Uterus (tissue), 4 donors: ENCODE results near the gene ASIC3. TPM values are rescaled to one million over a fixed set of nuclear protein-coding genes. Genes with fewer than 3 reads are reported as not detected.

ENCODE experiments used
- DNase-seq, 2 donors: peaks; one replicate each; pipeline ENCODE4 v3.0.0-alpha.2; 2019 to 2020
- H3K27ac ChIP-seq, 2 donors: fragments of 200-600 bp; sonication (generic); 1 replicate in 1 of 2; 2 replicates in 1 of 2; pipeline ENCODE4 v1.5.1; 2016 to 2018
- H3K27me3 ChIP-seq, 2 donors: fragments of 200-600 bp; sonication (generic); one replicate each; pipeline ENCODE4 v1.5.1; 2018 to 2019; ENCODE audit warnings: control low read depth in 1 of 2
- H3K36me3 ChIP-seq, 2 donors: fragments of 200-600 bp; sonication (generic); one replicate each; pipeline ENCODE4 v1.5.1; 2019; ENCODE audit warnings: control low read depth in 1 of 2
- H3K4me1 ChIP-seq, 2 donors: fragments of 200-600 bp; sonication (generic); one replicate each; pipeline ENCODE4 v1.5.1; 2018 to 2019; ENCODE audit warnings: control low read depth in 1 of 2
- H3K4me3 ChIP-seq, 2 donors: fragments of 200-600 bp; sonication (generic); 1 replicate in 1 of 2; 2 replicates in 1 of 2; pipeline ENCODE4 v1.5.1; 2018 to 2019; ENCODE audit warnings: mild to moderate bottlenecking in 1 of 2
- H3K9me3 ChIP-seq, 2 donors: fragments of 200-600 bp; sonication (generic); one replicate each; pipeline ENCODE4 v1.5.1; 2019; ENCODE audit warnings: control low read depth in 1 of 2
- CTCF ChIP-seq, 4 experiments: fragments of 200-600 bp in 2 of 4; fragments of 450-650 bp in 2 of 4; sonication (generic) in 2 of 4; IDR thresholded peaks; one replicate each; pipeline ENCODE4 v1.5.1; 2016 to 2019; ENCODE audit warnings: antibody characterized with exemption in 4 of 4, mild to moderate bottlenecking in 2 of 4, moderate library complexity in 1 of 4
- POLR2A ChIP-seq, 2 donors: fragments of 450-650 bp; IDR thresholded peaks; one replicate each; pipeline ENCODE4 v1.6.1; 2016; ENCODE audit warnings: antibody characterized with exemption in 2 of 2, mild to moderate bottlenecking in 1 of 2, moderate library complexity in 1 of 2
- intact Hi-C: fragments of 100-400 bp; cut with DNase I; formaldehyde crosslinking; loops from one replicate; pipeline ENCODE4 v1.15.1; 2023; ENCODE audit warnings: low total_unique reads
- total RNA-seq, 4 donors: library from RNA; depleted of rRNA in 3 of 4; stranded (reverse); fragments of >200 nt in 3 of 4; gene quantifications; one replicate each; pipeline versions ENCODE4 v1.1.0 to v1.2.4, GENCODE V29; 2014 to 2023
- donor health status: DM: yes; HTN: yes; CAD: no.

Gene ASIC3
- total RNA-seq, 4 donors from 2014 or later: 1.0 to 16.8 (median 1.3) TPM; not detected in 1

- no peak for TF ChIP-seq POLR2A (IDR thresholded peaks at IDR 0.05)
- TF ChIP-seq CTCF (IDR thresholded peaks at IDR 0.05): no peak
- intact Hi-C loops: no loop called here
- no peak for DNase-seq
- H3K27ac ChIP-seq: no peak overlapping the region
- H3K9me3 ChIP-seq: no peaks in the 10 kb centered on the region
- no peak overlapping the region for H3K4me3 ChIP-seq
- no peaks in the 10 kb centered on the region for H3K36me3 ChIP-seq
- peaks cover 5% of the 10 kb centered on the region in 2 donors for H3K27me3 ChIP-seq
- peaks cover 0 to 16% of the 10 kb centered on the region in 2 donors for H3K4me1 ChIP-seq
These were observed 35.0 kb upstream of the ASIC3 start for GRCh38 chr7:151013356-151013732.

GRCh38 chr7:151013733-151014497 lies 34.4 kb upstream of the ASIC3 start:
- peaks cover 0 to 16% of the 10 kb centered on the region in 2 donors for H3K4me1 ChIP-seq
- peaks cover 5 to 7% of the 10 kb centered on the region in 2 donors for H3K27me3 ChIP-seq
- no peak overlapping the region for H3K4me3 ChIP-seq
- TF ChIP-seq CTCF (IDR thresholded peaks at IDR 0.05): no peak
- no peak for TF ChIP-seq POLR2A (IDR thresholded peaks at IDR 0.05)
- intact Hi-C loops: no loop called here
- H3K9me3 ChIP-seq: no peaks in the 10 kb centered on the region
- DNase-seq: peak; percentile 35 to 54
- H3K27ac ChIP-seq: no peak overlapping the region
- H3K36me3 ChIP-seq: no peaks in the 10 kb centered on the region

GRCh38 chr7:151014950-151015349 lies 33.4 kb upstream of the ASIC3 start:
- Histone ChIP-seq H3K4me3 (no peak overlapping the region), H3K4me1 (peaks cover 0 to 18% of the 10 kb centered on the region in 2 donors), H3K27ac (no peak overlapping the region), H3K27me3 (peaks cover 5 to 10% of the 10 kb centered on the region in 2 donors), H3K36me3 (no peaks in the 10 kb centered on the region), H3K9me3 (no peaks in the 10 kb centered on the region)
- DNase-seq: no peak
- TF ChIP-seq POLR2A (IDR thresholded peaks at IDR 0.05) (no peak), CTCF (IDR thresholded peaks at IDR 0.05) (no peak)
- intact Hi-C loops: no loop called here

- intact Hi-C loops: no loop called here
- no peak overlapping the region for H3K27ac ChIP-seq
- H3K9me3 ChIP-seq: no peaks in the 10 kb centered on the region
- peaks cover 5 to 10% of the 10 kb centered on the region in 2 donors for H3K27me3 ChIP-seq
- TF ChIP-seq POLR2A (IDR thresholded peaks at IDR 0.05) (no peak), CTCF (IDR thresholded peaks at IDR 0.05) (no peak)
- peaks cover 0 to 18% of the 10 kb centered on the region in 2 donors for H3K4me1 ChIP-seq
- H3K4me3 ChIP-seq: no peak overlapping the region
- no peak for DNase-seq
- no peaks in the 10 kb centered on the region for H3K36me3 ChIP-seq
These were observed 32.4 kb upstream of the ASIC3 start for GRCh38 chr7:151015967-151016366.

GRCh38 chr7:151016505-151016904 lies 31.8 kb upstream of the ASIC3 start:
- H3K36me3 ChIP-seq: no peaks in the 10 kb centered on the region
- no peak overlapping the region for H3K27ac ChIP-seq
- peaks cover 0 to 18% of the 10 kb centered on the region in 2 donors for H3K4me1 ChIP-seq
- no peaks in the 10 kb centered on the region for H3K9me3 ChIP-seq
- intact Hi-C loops: no loop called here
- TF ChIP-seq POLR2A (IDR thresholded peaks at IDR 0.05): no peak
- TF ChIP-seq CTCF (IDR thresholded peaks at IDR 0.05): no peak
- peaks cover 5 to 10% of the 10 kb centered on the region in 2 donors for H3K27me3 ChIP-seq
- H3K4me3 ChIP-seq: no peak overlapping the region
- no peak for DNase-seq
